HG03139 (cell line): ENCODE data around the gene TMEM91.

ENCODE experiments used
- ATAC-seq: cut with Tn5 transposase; IDR thresholded peaks from one replicate; pipeline ENCODE4 v1.9.1; 2021; ENCODE audit not compliant: unreplicated experiment

TMEM91 gene

DNA sequence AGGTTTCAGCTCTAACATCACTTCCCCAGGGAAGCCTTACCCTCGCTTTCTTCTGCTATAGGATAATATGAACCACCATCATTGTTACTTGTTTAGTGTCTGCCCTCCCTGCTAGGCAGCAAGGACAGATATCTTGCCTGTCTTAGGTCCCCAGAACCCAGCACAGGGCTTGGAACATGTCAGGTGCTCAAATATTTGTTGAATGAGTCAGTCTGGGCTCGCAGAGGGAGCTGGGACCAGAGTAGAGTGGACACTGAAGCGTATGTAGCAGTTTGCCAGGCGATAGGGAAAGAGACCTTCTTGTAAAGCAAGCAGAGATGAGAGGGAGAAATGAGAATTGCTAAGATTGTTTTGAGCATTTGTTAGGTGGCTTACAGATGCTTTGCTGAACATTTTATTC, 33.0 kb downstream of the TMEM91 start:
- ATAC-seq: no peak

GRCh38 chr19:41410336-41411054, 34.2 kb downstream of the TMEM91 start:
- no peak for ATAC-seq

- no peak for ATAC-seq
Observed at GRCh38 chr19:41411100-41411967, 35.0 kb downstream of the TMEM91 start.

DNA sequence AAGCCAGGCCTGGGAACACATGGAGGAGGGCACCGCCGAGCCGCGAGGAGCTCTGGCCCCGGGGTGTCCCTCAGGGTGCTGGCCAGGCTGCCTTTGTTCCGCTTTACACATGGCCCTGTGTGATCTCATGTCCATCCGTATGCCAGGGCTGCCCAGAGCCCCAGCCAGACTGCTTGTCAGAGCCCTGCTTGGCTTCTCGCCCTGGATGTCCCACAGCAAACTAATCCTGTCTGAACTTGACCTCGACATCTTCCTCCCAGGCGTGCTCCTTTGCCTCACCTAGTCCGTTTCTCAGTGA, 35.6 kb downstream of the TMEM91 start:
- no peak for ATAC-seq

- no peak for ATAC-seq
Observed at GRCh38 chr19:41412953-41413352, 36.6 kb downstream of the TMEM91 start.

DNA sequence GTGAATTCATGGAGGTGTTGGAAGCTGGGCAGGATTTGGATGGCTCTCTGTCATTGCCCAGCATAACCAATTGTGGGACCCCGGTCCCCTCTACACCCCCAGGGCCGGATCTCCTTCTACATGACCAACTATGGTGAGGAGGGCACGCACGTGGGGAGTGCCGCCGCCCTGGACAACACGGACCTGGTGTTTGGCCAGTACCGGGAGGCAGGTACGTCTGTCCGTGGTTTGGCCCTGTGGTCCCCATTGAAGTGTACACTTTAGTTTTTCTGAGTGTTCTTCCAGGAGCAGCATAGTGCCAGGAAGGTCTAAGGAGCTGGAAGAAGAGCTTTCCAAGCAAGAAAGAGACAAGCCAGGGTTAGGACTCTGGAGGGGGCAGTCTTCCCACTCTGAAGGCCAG, 37.6 kb downstream of the TMEM91 start:
- ATAC-seq: no peak

GRCh38 chr19:41414461-41414860, 38.1 kb downstream of the TMEM91 start:
- no peak for ATAC-seq

DNA sequence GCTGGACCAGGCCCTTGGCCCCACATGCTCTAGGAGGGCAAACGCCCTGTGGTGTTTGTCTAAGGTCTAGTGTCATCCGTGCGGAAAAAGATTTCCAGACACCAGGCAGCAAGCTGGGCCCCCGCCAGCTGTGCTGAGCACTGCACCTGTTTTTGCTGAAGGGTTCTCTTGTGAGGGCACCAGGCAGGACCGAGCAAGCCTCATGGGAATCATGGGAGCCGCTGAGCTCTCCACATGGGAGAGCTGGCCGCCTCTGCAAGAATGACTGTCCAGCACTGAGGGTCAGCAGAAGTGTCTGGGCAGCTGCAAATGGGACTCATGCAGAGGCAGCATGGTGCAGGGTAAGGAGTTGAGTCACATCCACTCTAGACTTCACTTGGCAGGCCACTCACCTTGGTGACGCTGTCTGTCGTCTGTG, 38.8 kb downstream of the TMEM91 start:
- ATAC-seq: no peak

GRCh38 chr19:41416194-41416674, 39.9 kb downstream of the TMEM91 start:
- ATAC-seq: no peak

GRCh38 chr19:41420101-41420880, 44.0 kb downstream of the TMEM91 start:
- no peak for ATAC-seq

- no peak for ATAC-seq
Observed at GRCh38 chr19:41421314-41421713, 45.0 kb downstream of the TMEM91 start.

DNA sequence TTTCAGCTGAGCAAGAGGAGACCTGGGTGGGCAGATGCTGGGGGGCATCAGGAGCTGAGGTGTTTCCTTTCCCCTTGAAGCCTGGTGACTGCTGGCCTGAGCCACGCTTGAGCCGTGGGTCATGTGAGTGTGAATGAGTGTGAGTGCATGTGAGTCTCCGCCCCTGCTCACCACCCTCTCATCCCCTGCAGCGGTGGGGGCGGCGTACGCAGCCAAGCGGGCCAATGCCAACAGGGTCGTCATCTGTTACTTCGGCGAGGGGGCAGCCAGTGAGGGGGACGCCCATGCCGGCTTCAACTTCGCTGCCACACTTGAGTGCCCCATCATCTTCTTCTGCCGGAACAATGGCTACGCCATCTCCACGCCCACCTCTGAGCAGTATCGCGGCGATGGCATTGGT, 45.6 kb downstream of the TMEM91 start:
- no peak for ATAC-seq

GRCh38 chr19:41422456-41422855, 46.1 kb downstream of the TMEM91 start:
- no peak for ATAC-seq

DNA sequence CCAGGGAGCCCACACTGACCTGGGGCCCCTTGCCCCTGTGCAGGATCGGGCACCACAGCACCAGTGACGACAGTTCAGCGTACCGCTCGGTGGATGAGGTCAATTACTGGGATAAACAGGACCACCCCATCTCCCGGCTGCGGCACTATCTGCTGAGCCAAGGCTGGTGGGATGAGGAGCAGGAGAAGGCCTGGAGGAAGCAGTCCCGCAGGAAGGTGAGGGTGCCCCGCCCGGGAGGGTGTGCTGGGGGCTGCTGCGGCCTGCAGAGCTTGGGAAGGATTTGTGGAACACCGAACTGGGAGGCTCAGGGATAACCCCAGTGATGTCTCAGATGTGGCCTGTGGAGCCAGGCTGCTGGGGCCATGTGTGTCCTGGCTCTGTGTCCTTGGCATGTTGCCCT, 46.6 kb downstream of the TMEM91 start:
- no peak for ATAC-seq

DNA sequence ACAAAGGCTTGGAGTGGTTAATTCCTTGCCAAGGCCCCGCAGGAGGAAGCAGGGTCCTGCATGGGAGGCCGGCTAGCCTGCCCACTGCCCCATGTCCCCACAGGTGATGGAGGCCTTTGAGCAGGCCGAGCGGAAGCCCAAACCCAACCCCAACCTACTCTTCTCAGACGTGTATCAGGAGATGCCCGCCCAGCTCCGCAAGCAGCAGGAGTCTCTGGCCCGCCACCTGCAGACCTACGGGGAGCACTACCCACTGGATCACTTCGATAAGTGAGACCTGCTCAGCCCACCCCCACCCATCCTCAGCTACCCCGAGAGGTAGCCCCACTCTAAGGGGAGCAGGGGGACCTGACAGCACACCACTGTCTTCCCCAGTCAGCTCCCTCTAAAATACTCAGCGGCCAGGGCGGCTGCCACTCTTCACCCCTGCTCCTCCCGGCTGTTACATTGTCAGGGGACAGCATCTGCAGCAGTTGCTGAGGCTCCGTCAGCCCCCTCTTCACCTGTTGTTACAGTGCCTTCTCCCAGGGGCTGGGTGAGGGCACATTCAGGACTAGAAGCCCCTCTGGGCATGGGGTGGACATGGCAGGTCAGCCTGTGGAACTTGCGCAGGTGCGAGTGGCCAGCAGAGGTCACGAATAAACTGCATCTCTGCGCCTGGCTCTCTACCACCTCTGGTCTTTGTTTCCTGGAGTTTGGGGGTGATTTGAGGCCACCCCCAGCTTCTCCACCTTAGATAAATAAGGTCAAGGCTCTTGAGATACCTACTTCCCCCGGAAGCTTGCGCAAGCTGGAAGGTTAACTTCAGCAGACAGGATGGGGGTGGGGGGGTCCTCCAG, 48.2 kb downstream of the TMEM91 start:
- ATAC-seq: no peak

DNA sequence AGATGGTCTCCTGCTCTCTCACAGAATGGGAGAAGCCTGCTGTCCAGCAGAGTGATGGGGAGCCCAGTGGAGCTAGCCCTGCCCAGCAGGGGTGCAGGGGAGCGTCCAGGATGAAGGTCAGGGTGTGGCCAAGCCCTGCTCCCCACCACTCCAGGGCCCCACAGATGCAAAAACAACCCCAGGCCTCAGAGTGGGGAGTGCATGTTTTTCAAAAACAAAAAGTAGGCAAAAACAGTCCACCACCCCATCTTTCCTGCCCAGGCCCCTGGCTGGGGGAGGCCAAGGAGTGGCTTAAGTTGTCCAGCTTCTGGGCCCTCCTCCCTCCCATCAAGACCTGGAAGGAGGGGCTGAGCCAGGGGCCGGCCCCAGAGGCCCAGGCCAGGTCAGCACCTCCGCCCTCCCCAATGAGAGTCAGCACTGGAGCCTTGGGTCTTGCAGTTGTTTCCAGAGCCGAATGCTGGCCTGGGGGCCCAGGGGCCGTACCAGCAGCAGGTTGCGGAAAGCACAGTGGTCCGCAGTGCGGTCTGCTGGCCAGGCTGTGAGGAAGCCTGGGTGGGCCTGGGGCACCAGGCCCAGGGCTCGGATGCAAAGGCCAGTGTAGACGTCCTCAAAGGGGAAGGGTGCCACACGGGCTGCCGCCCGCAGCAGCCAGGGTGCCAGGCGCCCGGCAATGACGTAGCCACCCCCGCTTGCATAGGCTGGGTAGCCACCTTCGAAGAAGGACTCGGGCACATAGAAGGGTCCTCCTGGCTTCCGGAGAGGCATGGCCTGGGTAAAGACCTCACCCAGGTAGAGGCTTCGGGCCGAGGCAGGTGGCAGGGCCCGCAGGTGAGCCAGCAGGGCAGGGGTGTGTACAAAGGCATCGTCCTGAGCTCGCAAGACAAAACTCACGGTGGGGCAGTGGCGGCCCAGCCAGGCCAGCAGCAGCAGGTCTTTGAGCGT, 49.1 kb downstream of the TMEM91 start:
- ATAC-seq: no peak

GRCh38 chr19:41426116-41426841, 49.9 kb downstream of the TMEM91 start:
- no peak for ATAC-seq

DNA sequence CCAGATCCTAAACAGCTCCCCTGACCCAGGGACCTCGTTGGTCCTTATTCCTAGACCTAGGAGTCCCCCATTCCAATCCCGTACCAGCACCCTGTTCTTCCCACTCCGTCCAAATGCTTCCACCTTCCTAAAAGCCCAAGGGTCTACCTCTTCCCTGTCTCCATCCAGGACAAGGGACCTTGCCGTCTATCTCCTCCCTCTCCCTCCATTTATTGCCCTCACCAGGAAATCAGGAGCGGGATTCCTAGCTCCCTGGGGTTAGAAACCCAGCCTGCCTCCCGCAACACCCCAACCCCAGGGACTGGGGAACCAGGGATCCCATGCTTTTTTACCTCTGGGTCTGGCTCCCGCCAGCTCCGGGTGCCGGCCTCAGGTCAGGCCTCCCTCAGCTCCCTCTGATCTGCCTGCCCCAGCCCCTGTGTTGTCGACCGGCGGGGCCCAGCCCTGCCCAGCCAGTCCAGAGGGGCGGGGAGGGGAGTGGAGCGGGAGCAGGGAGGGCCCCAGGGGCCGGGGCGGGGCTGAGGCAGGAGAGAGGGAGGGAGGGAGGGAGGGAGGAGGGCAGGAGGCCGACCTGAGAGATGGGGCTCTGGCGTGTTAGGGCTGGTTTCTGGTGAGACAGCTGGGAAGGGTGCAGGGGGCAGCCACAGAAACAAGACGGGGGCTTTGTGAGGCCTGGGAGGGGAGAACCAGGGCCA, 50.8 kb downstream of the TMEM91 start, which contains the start of gene B3GNT8:
Gene B3GNT8, minus strand, starts transcription at position 423 of the 695 bp plus-strand sequence. CDS start 596 bp downstream, outside the sequence.
- ATAC-seq: no peak
